Kidney epithelial cell (primary cell): ENCODE results near the gene SLC25A22. TPM values are rescaled to one million over a fixed set of nuclear protein-coding genes. Genes with fewer than 3 reads are reported as not detected.

ENCODE experiments used
- DNase-seq: peaks from one replicate; pipeline ENCODE4 v3.0.0-alpha.2; 2010; ENCODE audit warnings: low read depth
- H3K27me3 ChIP-seq: 2 replicates; pipeline ENCODE4 v1.6.0; 2011; ENCODE audit warnings: low read length; ENCODE audit not compliant: control insufficient read depth, insufficient read depth
- H3K36me3 ChIP-seq: 2 replicates; pipeline ENCODE4 v1.5.1; 2011; ENCODE audit warnings: low read length; ENCODE audit not compliant: control insufficient read depth, insufficient read depth
- H3K4me3 ChIP-seq: 2 replicates; pipeline ENCODE4 v1.5.1; 2011; ENCODE audit warnings: low read depth, mild to moderate bottlenecking, control low read depth, low read length
- CTCF ChIP-seq: IDR thresholded peaks from 2 replicates; pipeline ENCODE4 v1.5.1; 2011; ENCODE audit warnings: mild to moderate bottlenecking, moderate library complexity, low read length, control low read depth, inconsistent platforms; ENCODE audit not compliant: insufficient read depth, poor library complexity, severe bottlenecking
- total RNA-seq: library from RNA; depleted of rRNA; stranded (reverse); fragments of >200 nt; gene quantifications from 2 replicates; pipeline ENCODE4 v1.2.3, GENCODE V29; 2015

The SLC25A22 gene
- total RNA-seq, 1 donor from 2014 or later: 17.1 TPM

GRCh38 chr11:831118-831864 is 33.2 kb upstream of the SLC25A22 start:
- DNase-seq: no peak
- Histone ChIP-seq H3K4me3 (peak overlapping the region; percentile 45), H3K27me3 (peaks cover 2% of the 10 kb centered on the region), H3K36me3 (peaks cover 1% of the 10 kb centered on the region)
- no peak for TF ChIP-seq CTCF

GRCh38 chr11:830295-831117 is 32.4 kb upstream of the SLC25A22 start:
- H3K4me3 ChIP-seq: peak overlapping the region; percentile 45
- peaks cover 1% of the 10 kb centered on the region for H3K36me3 ChIP-seq
- TF ChIP-seq CTCF: no peak
- H3K27me3 ChIP-seq: peaks cover 2% of the 10 kb centered on the region
- DNase-seq: no peak

- TF ChIP-seq CTCF: no peak
- peaks cover 2% of the 10 kb centered on the region for H3K27me3 ChIP-seq
- peak overlapping the region; percentile 45 for H3K4me3 ChIP-seq
Observed at GRCh38 chr11:829847-830294, 31.8 kb upstream of the SLC25A22 start.

GRCh38 chr11:829176-829846 is 31.2 kb upstream of the SLC25A22 start:
- TF ChIP-seq CTCF: no peak
- peaks cover 2% of the 10 kb centered on the region for H3K27me3 ChIP-seq

More at GRCh38 chr11:829847-830294, 31.8 kb upstream of the SLC25A22 start:
- no peak for DNase-seq
- H3K36me3 ChIP-seq: peaks cover 1% of the 10 kb centered on the region

GRCh38 chr11:828506-829175 is 30.6 kb upstream of the SLC25A22 start:
- TF ChIP-seq CTCF: no peak
- Histone ChIP-seq H3K4me3 (no peak overlapping the region), H3K27me3 (peaks cover 2% of the 10 kb centered on the region), H3K36me3 (peaks cover 1% of the 10 kb centered on the region)
- no peak for DNase-seq

More at GRCh38 chr11:829176-829846, 31.2 kb upstream of the SLC25A22 start:
- Histone ChIP-seq H3K4me3 (peak overlapping the region; percentile 45), H3K36me3 (peaks cover 1% of the 10 kb centered on the region)
- DNase-seq: no peak
